Ovary (tissue), 3 donors: Measurements from ENCODE around the gene TRIP11.

Source experiments
- EP300 ChIP-seq: sonication (generic); formaldehyde crosslinking; IDR thresholded peaks from one replicate; pipeline ENCODE4 v1.6.1; 2017; ENCODE audit warnings: antibody characterized with exemption
- POLR2A ChIP-seq: fragments of 450-650 bp; IDR thresholded peaks from one replicate; pipeline ENCODE4 v1.6.1; 2017; ENCODE audit warnings: antibody characterized with exemption, mild to moderate bottlenecking, moderate library complexity
- TF ChIP-seq, protein P1 (sequence below), 3 donors: fragments of 450-650 bp in 2 of 3; fragments of 200-600 bp in 1 of 3; IDR thresholded peaks; one replicate each; pipeline versions ENCODE4 v1.5.1 to v1.8.0; 2016 to 2022; ENCODE audit warnings: antibody characterized with exemption in 3 of 3, mild to moderate bottlenecking in 1 of 3
- donor health status: DM: no; HTN: no; CAD: no.

- TF ChIP-seq EP300 (no peak), POLR2A (no peak)
- TF ChIP-seq, protein P1, sequence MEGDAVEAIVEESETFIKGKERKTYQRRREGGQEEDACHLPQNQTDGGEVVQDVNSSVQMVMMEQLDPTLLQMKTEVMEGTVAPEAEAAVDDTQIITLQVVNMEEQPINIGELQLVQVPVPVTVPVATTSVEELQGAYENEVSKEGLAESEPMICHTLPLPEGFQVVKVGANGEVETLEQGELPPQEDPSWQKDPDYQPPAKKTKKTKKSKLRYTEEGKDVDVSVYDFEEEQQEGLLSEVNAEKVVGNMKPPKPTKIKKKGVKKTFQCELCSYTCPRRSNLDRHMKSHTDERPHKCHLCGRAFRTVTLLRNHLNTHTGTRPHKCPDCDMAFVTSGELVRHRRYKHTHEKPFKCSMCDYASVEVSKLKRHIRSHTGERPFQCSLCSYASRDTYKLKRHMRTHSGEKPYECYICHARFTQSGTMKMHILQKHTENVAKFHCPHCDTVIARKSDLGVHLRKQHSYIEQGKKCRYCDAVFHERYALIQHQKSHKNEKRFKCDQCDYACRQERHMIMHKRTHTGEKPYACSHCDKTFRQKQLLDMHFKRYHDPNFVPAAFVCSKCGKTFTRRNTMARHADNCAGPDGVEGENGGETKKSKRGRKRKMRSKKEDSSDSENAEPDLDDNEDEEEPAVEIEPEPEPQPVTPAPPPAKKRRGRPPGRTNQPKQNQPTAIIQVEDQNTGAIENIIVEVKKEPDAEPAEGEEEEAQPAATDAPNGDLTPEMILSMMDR (IDR thresholded peaks at IDR 0.05), result no peak
Measured at GRCh38 chr14:91945751-91946621, 93.9 kb downstream of the TRIP11 start.
